SK-N-SH (cell line): ENCODE measurements around the gene GRK5.

Experiments
- EP300 ChIP-seq, 2 experiments: IDR thresholded peaks; 2 replicates each; pipeline versions ENCODE4 v1.4.0 to v1.6.1; 2012; ENCODE audit warnings: borderline replicate concordance in 1 of 2, low read depth in 1 of 2, low read length in 1 of 2
- POLR2AphosphoS5 ChIP-seq: IDR thresholded peaks from 2 replicates; pipeline ENCODE4 v1.6.1; 2012; ENCODE audit warnings: low read depth, low read length
- RCOR1 ChIP-seq: fragments of 150-350 bp; IDR thresholded peaks from 2 replicates; pipeline ENCODE4 v1.6.1; 2017; ENCODE audit warnings: antibody characterized with exemption, low read length
- RFX5 ChIP-seq: IDR thresholded peaks from 2 replicates; pipeline ENCODE4 v1.6.1; 2012; ENCODE audit warnings: mild to moderate bottlenecking, improper control_type of control experiment, low read length
- USF2 ChIP-seq: fragments of 150-350 bp; IDR thresholded peaks from 2 replicates; pipeline ENCODE4 v1.6.1; 2017; ENCODE audit warnings: antibody characterized with exemption, low read length, low read depth, borderline replicate concordance
- TF ChIP-seq, protein P1 (sequence below): fragments of 200-600 bp; sonication (generic); IDR thresholded peaks from 2 replicates; pipeline ENCODE4 v1.6.1; 2017; ENCODE audit warnings: antibody characterized with exemption, mild to moderate bottlenecking, moderate library complexity
- TF ChIP-seq, protein P2 (sequence below): fragments of 150-350 bp; IDR thresholded peaks from 2 replicates; pipeline ENCODE4 v1.6.1; 2016; ENCODE audit warnings: mild to moderate bottlenecking, low read depth, low read length
- TF ChIP-seq, protein P3 (sequence below): IDR thresholded peaks from 2 replicates; pipeline ENCODE4 v1.4.0; 2012; ENCODE audit warnings: low read depth

GRCh38 chr10:119198438-119198837 is 8.9 kb upstream of the GRK5 start:
- TF ChIP-seq, protein P1, sequence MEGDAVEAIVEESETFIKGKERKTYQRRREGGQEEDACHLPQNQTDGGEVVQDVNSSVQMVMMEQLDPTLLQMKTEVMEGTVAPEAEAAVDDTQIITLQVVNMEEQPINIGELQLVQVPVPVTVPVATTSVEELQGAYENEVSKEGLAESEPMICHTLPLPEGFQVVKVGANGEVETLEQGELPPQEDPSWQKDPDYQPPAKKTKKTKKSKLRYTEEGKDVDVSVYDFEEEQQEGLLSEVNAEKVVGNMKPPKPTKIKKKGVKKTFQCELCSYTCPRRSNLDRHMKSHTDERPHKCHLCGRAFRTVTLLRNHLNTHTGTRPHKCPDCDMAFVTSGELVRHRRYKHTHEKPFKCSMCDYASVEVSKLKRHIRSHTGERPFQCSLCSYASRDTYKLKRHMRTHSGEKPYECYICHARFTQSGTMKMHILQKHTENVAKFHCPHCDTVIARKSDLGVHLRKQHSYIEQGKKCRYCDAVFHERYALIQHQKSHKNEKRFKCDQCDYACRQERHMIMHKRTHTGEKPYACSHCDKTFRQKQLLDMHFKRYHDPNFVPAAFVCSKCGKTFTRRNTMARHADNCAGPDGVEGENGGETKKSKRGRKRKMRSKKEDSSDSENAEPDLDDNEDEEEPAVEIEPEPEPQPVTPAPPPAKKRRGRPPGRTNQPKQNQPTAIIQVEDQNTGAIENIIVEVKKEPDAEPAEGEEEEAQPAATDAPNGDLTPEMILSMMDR: peak; percentile 50
- TF ChIP-seq, protein P2, sequence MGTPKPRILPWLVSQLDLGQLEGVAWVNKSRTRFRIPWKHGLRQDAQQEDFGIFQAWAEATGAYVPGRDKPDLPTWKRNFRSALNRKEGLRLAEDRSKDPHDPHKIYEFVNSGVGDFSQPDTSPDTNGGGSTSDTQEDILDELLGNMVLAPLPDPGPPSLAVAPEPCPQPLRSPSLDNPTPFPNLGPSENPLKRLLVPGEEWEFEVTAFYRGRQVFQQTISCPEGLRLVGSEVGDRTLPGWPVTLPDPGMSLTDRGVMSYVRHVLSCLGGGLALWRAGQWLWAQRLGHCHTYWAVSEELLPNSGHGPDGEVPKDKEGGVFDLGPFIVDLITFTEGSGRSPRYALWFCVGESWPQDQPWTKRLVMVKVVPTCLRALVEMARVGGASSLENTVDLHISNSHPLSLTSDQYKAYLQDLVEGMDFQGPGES: no peak
- TF ChIP-seq POLR2AphosphoS5 (no peak), RFX5 (no peak), EP300 (IDR thresholded peaks at IDR 0.05; ENCODE audit: borderline replicate concordance in 1 of 2, low read depth in 1 of 2, low read length in 1 of 2) (no peak), RCOR1 (no peak), USF2 (no peak)
- TF ChIP-seq, protein P3, sequence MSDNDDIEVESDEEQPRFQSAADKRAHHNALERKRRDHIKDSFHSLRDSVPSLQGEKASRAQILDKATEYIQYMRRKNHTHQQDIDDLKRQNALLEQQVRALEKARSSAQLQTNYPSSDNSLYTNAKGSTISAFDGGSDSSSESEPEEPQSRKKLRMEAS: no peak
